GM12875 (cell line): ENCODE measurements around the gene SLC19A1.

Experiments
- H3K4me3 ChIP-seq: one replicate; pipeline ENCODE4 v1.5.1; 2011; ENCODE audit warnings: low read depth, low read length, control low read depth
- TF ChIP-seq, protein P1 (sequence below): IDR thresholded peaks from 2 replicates; pipeline ENCODE4 v1.5.1; 2011; ENCODE audit warnings: low read depth, mild to moderate bottlenecking, control low read depth, inconsistent platforms, low read length, moderate library complexity, borderline replicate concordance; ENCODE audit not compliant: insufficient read depth

Gene SLC19A1

DNA sequence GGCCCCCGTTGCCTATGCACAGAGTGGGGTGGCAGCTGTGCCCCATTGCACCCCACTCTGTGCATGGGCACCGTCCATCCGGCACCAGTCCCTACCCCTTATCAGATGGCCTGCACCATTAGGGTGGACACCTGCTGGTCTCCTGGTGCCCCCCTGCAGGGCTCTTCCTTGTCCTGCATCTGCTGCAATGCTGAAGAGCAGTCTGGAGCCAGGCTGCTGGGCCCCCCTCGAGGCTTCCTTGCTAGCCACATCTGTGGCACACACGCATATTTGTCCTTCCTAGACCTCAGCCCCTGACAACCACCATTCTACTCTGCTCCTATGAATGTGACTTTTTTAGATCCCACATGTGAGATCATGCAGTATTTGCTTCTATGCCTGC, 80.9 kb downstream of the SLC19A1 start:
- H3K4me3 ChIP-seq, result no peak overlapping the region
- TF ChIP-seq, protein P1, sequence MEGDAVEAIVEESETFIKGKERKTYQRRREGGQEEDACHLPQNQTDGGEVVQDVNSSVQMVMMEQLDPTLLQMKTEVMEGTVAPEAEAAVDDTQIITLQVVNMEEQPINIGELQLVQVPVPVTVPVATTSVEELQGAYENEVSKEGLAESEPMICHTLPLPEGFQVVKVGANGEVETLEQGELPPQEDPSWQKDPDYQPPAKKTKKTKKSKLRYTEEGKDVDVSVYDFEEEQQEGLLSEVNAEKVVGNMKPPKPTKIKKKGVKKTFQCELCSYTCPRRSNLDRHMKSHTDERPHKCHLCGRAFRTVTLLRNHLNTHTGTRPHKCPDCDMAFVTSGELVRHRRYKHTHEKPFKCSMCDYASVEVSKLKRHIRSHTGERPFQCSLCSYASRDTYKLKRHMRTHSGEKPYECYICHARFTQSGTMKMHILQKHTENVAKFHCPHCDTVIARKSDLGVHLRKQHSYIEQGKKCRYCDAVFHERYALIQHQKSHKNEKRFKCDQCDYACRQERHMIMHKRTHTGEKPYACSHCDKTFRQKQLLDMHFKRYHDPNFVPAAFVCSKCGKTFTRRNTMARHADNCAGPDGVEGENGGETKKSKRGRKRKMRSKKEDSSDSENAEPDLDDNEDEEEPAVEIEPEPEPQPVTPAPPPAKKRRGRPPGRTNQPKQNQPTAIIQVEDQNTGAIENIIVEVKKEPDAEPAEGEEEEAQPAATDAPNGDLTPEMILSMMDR, result no peak

DNA sequence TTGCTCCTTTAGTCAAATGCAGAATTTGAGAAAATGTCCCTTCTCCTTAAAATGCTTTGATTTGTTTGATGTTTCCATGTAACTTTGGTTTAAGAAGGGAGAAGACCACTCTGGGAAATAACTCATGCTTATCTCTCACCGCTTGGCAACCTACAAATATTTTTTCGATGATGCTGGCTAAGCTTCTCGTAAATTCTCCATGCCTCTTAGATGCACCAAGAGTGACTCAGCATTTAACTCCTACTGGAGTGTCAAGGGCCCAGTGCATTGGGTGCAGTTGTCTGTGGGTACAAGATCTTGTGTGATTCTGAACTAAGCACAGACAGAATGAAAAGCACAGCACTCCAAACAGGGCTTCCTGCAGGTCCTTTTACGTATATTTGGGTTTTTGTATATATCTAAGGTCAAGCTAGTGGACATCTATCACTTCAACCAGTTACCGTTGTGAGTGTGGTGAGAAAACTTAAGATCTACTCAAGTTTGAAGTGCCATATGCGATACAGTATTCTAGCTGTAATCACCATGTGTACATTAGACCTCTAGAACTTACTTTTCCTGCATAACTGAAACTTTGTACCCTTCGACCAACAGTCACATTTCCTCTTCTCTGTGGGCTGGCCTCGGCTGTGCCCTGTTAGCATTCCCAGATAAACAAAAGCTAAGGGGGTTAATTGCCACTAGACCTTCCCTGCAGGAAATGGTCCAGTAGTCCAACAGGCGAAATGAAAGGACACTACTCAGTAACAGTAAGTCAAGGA, 81.5 kb downstream of the SLC19A1 start:
- TF ChIP-seq, protein P1, result no peak
- no peak overlapping the region for H3K4me3 ChIP-seq

DNA sequence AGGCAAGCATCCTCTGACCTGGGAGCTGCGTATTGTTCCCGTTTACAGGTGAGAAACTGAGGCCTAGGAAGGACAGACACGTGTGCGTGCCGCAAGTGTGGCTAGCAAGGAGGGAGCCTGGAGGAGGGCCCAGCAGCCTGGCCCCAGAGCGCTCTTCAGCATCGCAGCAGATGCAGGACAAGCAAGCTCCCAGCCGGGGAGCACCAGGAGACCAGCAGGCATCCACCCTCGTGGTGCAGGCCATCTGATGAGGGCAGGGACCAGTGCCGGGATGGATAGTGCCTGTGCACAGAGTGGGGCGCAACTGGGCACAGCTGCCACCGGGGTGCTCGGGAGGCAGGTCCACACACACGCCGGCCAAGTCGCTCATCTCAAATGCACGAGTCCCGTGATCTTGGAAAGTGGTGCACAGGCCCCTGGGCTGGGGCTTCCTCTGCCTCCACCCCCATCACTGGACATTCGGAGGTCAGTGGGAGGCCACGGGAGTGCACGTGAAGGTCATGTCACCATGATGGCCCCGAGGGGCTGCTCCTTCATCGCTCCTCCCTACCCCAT, 82.2 kb downstream of the SLC19A1 start:
- no peak overlapping the region for H3K4me3 ChIP-seq
- TF ChIP-seq, protein P1, result no peak

DNA sequence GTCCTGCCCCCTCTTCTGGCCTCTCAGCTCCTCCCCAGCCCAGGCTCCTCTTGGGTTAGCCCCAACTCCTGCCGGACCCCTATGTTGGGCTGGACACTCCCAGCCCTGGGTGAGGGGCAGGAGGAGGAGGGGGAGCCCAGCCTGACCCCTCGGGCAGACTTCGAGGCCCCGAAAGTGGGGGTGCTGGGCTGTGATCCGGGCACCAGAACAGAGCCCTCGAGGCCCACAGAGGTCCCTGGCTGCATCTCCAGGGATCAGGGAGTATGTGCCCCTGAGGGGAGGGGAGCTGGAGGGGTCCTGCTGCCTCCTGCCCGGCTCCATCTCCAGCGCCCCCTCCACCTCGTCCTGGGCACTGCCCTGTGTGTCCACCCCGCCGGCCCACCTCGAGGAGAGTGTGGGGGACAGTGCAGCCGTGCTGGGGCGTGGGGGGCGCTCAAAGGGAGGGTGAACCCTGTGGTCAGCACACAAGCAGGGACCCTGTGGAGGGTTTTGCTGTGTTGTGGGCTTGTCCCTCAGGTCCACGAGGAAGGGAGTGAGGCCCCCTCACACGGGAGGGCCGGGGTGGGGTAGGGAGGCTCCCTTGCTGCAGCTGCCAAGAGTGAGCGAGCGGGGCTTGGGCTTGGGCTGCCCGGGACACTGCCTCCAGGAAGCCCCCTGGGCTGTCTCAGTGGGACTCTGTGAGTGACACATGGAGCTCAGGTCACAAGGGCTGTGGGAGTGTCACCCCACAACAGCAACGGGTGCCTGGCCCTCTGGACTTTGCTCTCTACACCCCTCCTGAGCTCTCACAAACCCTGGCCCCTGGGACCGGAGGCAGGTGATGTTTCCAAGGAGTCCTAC, 82.8 kb downstream of the SLC19A1 start:
- no peak overlapping the region for H3K4me3 ChIP-seq
- TF ChIP-seq, protein P1, result no peak

DNA sequence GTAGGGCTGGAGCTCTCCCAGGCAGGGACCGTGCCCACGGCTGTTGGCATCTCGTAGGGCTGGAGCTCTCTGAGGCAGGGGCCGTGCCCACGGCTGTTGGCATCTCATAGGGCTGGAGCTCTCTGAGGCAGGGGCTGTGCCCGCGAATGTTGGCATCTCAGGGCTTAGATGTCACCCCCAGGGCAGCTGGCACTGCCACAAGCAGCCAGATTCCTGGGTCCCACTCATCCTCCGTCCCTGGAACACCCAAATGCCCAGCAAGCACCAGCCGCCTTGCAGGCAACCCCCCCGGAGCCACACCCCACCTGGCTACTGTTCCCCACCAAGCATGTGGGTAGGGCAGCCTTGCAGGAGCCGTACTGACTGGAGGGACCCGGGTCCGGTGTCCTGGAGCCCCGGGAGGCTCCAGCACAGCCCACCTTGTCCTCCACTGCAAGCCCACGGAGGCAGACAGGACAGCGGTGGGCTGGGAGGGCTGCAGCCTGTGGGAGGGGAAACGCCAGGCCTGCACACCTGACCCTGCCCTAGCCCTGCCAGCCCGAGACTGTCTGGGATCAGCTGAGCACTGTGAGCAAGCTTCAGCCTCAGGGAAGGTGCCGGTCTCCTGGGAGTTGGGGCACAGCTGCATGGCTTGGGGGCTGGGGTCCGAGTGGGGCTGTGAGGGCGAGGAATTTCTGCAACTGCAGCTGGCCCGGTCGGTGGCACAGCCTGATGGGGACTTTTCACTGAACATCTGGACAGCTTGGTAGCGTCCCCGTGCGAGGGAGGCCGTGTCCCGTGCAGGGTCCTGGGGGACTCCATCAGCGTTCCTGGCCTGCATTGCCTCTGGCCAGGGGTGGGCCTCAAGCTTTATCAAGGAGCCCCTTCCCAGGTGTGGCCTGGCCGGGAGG, 83.7 kb downstream of the SLC19A1 start:
- TF ChIP-seq, protein P1, result no peak
- H3K4me3 ChIP-seq, result no peak overlapping the region

DNA sequence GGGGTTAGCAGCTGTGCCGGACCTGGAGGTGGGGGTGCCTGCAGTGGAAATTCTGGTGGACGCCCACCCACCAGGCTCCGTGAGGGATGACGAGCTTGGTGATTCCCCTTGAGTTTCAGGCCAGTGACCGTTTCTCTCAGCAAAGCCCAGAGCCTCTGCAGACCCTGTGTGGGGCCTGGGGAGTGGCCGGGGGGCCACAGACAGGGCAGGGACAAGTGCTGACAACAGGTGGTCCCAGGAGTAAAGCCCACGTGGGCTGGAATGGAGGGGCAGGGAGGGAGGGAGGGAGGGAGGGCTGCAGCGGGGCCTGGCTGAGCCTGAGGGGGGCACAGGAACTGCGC, 84.4 kb downstream of the SLC19A1 start:
- TF ChIP-seq, protein P1, result no peak
- H3K4me3 ChIP-seq, result no peak overlapping the region
